Neural cell (in vitro differentiated cells): ENCODE results near the gene SLC7A14. TPM values are rescaled to one million over a fixed set of nuclear protein-coding genes. Genes with fewer than 3 reads are reported as not detected.

Source experiments
- H2AFZ ChIP-seq: fragments of 200-600, 300-800 bp; sonication (generic), shearing (Covaris generic); 2 replicates; pipeline ENCODE4 v1.6.0; 2014; ENCODE audit warnings: low read depth, mild to moderate bottlenecking, antibody characterized with exemption, low read length, moderate library complexity
- H3F3A ChIP-seq: fragments of 200-600 bp; shearing (Covaris generic); 2 replicates; pipeline ENCODE4 v1.6.1; 2016; ENCODE audit warnings: mild to moderate bottlenecking, moderate library complexity, mixed read lengths, antibody characterized with exemption, low read length; ENCODE audit not compliant: insufficient read depth, poor library complexity, severe bottlenecking
- H3K27ac ChIP-seq: fragments of 200-600, 300-800 bp; sonication (generic), shearing (Covaris generic); 2 replicates; pipeline ENCODE4 v1.5.1; 2014; ENCODE audit warnings: mild to moderate bottlenecking, low read length, moderate library complexity
- H3K27me3 ChIP-seq: fragments of 300-800, 200-600 bp; sonication (generic), shearing (Covaris generic); 2 replicates; pipeline ENCODE4 v1.6.0; 2014; ENCODE audit warnings: mild to moderate bottlenecking, low read depth, low read length, moderate library complexity; ENCODE audit not compliant: insufficient read depth
- H3K36me3 ChIP-seq: fragments of 300-800, 200-600 bp; sonication (generic), shearing (Covaris generic); 2 replicates; pipeline ENCODE4 v1.5.1; 2014; ENCODE audit warnings: mild to moderate bottlenecking, antibody characterized with exemption, low read length, moderate library complexity; ENCODE audit not compliant: insufficient read depth
- H3K4me2 ChIP-seq: fragments of 300-800, 200-600 bp; sonication (generic), shearing (Covaris generic); 2 replicates; pipeline ENCODE4 v1.6.0; 2014; ENCODE audit warnings: mild to moderate bottlenecking, low read length
- H3K4me3 ChIP-seq: fragments of 300-800, 200-600 bp; sonication (generic), shearing (Covaris generic); 2 replicates; pipeline ENCODE4 v1.5.1; 2014; ENCODE audit warnings: mild to moderate bottlenecking, low read length, moderate library complexity
- H3K79me2 ChIP-seq: fragments of 200-600 bp; shearing (Covaris generic); replicated peaks from 2 replicates; pipeline ENCODE4 v1.6.0; 2014; ENCODE audit warnings: mild to moderate bottlenecking, low read length, moderate library complexity; ENCODE audit not compliant: insufficient read depth
- H3K9ac ChIP-seq: fragments of 300-800, 200-600 bp; sonication (generic), shearing (Covaris generic); 2 replicates; pipeline ENCODE4 v1.6.1; 2016; ENCODE audit warnings: mild to moderate bottlenecking, low read length, mixed read lengths
- H3K9me2 ChIP-seq: fragments of 200-600 bp; shearing (Covaris generic); 2 replicates; pipeline ENCODE4 v1.6.1; 2016; ENCODE audit warnings: mild to moderate bottlenecking, low read length, mixed read lengths; ENCODE audit not compliant: insufficient read depth
- H3K9me3 ChIP-seq: fragments of 200-600, 300-800 bp; sonication (generic), shearing (Covaris generic); 2 replicates; pipeline ENCODE4 v1.6.1; 2016; ENCODE audit warnings: mild to moderate bottlenecking, mixed run types, low read length, moderate library complexity, mixed read lengths
- H4K20me1 ChIP-seq: fragments of 200-600 bp; shearing (Covaris generic); 2 replicates; pipeline ENCODE4 v1.6.1; 2016; ENCODE audit warnings: mild to moderate bottlenecking, mixed run types; ENCODE audit not compliant: insufficient read depth
- EP300 ChIP-seq: fragments of 450-650 bp; conservative IDR thresholded peaks from 2 replicates; pipeline ENCODE4 v1.6.1; 2014; ENCODE audit warnings: antibody characterized with exemption, mild to moderate bottlenecking, moderate library complexity; ENCODE audit not compliant: poor library complexity, severe bottlenecking
- EZH2 ChIP-seq: fragments of 200-600, 300-800 bp; shearing (Covaris generic), sonication (generic); IDR thresholded peaks from 2 replicates; pipeline ENCODE4 v1.6.1; 2014; ENCODE audit warnings: antibody characterized with exemption, low read length, borderline replicate concordance, mild to moderate bottlenecking; ENCODE audit not compliant: insufficient read depth, poor library complexity, severe bottlenecking
- MXI1 ChIP-seq: fragments of 450-650 bp; conservative IDR thresholded peaks from 2 replicates; pipeline ENCODE4 v1.6.1; 2014; ENCODE audit warnings: antibody characterized with exemption, mild to moderate bottlenecking; ENCODE audit not compliant: poor library complexity, severe bottlenecking
- POLR2AphosphoS5 ChIP-seq: IDR thresholded peaks from 2 replicates; pipeline ENCODE4 v1.6.1; 2012
- RAD21 ChIP-seq: fragments of 450-650 bp; conservative IDR thresholded peaks from 2 replicates; pipeline ENCODE4 v1.6.1; 2014; ENCODE audit warnings: antibody characterized with exemption, mild to moderate bottlenecking, moderate library complexity
- SMC3 ChIP-seq: fragments of 450-650 bp; conservative IDR thresholded peaks from 2 replicates; pipeline ENCODE4 v1.6.1; 2014; ENCODE audit warnings: antibody characterized with exemption, mild to moderate bottlenecking, moderate library complexity; ENCODE audit not compliant: poor library complexity
- TAF1 ChIP-seq: IDR thresholded peaks from 2 replicates; pipeline ENCODE4 v1.6.1; 2012; ENCODE audit warnings: low read depth
- polyA plus RNA-seq: library from polyadenylated mRNA; depleted of rRNA; stranded (reverse); fragments of >200 nt; gene quantifications from 2 replicates; pipeline ENCODE4 v1.2.3, GENCODE V29; 2014
- TF ChIP-seq, protein P1 (sequence below): IDR thresholded peaks from 2 replicates; pipeline ENCODE4 v1.6.1; 2012; ENCODE audit warnings: borderline replicate concordance
- TF ChIP-seq, protein P2 (sequence below): fragments of 450-650 bp; IDR thresholded peaks from 2 replicates; pipeline ENCODE4 v1.5.1; 2014; ENCODE audit warnings: antibody characterized with exemption, mild to moderate bottlenecking, moderate library complexity; ENCODE audit not compliant: poor library complexity, severe bottlenecking

SLC7A14 gene
- polyA plus RNA-seq, 1 donor from 2014 or later: 5.1 TPM

DNA sequence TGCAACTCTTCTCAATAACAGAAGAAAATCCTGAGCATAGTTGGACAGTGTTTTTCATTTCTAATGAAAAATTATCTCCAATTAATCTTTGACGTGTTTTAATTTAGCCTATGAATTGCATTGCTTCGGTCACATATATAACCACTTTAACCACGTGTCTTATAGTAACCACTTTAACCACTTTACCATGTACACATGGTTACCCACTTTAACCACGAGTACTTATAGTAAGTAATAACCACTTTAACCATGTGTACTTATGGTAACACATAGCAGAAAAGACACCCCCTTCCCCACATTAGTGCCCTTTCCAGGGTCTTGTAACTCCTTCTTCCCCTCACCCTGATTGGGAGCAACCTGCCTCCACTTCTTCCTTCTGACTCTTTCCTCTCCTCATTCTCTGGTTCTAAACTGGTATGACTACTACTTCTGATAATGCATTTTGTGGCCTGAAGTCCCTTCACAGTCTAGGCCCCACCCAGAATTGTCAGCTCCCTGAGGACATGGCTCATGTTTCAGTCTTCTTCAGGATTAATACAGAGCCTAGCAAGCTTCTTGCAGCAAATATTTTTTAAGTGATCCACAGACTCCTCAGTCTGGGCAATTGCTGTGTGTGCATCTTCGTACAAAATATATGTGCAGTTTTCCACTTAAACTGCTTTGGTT lies 25.0 kb downstream of the SLC7A14 start:
- Histone ChIP-seq H3K36me3 (no peaks in the 10 kb centered on the region), H2AFZ (no peak overlapping the region), H4K20me1 (no peaks in the 10 kb centered on the region), H3K27ac (no peak overlapping the region), H3F3A (no peaks in the 10 kb centered on the region), H3K4me2 (no peak overlapping the region), H3K4me3 (no peak overlapping the region), H3K79me2 (no peaks in the 10 kb centered on the region), H3K9ac (no peak overlapping the region), H3K9me3 (no peaks in the 10 kb centered on the region), H3K9me2 (no peaks in the 10 kb centered on the region), H3K27me3 (no peaks in the 10 kb centered on the region)
- TF ChIP-seq MXI1 (no peak), TAF1 (no peak), EP300 (no peak), SMC3 (no peak), POLR2AphosphoS5 (no peak), EZH2 (no peak), RAD21 (no peak)
- TF ChIP-seq, protein P1, sequence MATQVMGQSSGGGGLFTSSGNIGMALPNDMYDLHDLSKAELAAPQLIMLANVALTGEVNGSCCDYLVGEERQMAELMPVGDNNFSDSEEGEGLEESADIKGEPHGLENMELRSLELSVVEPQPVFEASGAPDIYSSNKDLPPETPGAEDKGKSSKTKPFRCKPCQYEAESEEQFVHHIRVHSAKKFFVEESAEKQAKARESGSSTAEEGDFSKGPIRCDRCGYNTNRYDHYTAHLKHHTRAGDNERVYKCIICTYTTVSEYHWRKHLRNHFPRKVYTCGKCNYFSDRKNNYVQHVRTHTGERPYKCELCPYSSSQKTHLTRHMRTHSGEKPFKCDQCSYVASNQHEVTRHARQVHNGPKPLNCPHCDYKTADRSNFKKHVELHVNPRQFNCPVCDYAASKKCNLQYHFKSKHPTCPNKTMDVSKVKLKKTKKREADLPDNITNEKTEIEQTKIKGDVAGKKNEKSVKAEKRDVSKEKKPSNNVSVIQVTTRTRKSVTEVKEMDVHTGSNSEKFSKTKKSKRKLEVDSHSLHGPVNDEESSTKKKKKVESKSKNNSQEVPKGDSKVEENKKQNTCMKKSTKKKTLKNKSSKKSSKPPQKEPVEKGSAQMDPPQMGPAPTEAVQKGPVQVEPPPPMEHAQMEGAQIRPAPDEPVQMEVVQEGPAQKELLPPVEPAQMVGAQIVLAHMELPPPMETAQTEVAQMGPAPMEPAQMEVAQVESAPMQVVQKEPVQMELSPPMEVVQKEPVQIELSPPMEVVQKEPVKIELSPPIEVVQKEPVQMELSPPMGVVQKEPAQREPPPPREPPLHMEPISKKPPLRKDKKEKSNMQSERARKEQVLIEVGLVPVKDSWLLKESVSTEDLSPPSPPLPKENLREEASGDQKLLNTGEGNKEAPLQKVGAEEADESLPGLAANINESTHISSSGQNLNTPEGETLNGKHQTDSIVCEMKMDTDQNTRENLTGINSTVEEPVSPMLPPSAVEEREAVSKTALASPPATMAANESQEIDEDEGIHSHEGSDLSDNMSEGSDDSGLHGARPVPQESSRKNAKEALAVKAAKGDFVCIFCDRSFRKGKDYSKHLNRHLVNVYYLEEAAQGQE: no peak
- TF ChIP-seq, protein P2, sequence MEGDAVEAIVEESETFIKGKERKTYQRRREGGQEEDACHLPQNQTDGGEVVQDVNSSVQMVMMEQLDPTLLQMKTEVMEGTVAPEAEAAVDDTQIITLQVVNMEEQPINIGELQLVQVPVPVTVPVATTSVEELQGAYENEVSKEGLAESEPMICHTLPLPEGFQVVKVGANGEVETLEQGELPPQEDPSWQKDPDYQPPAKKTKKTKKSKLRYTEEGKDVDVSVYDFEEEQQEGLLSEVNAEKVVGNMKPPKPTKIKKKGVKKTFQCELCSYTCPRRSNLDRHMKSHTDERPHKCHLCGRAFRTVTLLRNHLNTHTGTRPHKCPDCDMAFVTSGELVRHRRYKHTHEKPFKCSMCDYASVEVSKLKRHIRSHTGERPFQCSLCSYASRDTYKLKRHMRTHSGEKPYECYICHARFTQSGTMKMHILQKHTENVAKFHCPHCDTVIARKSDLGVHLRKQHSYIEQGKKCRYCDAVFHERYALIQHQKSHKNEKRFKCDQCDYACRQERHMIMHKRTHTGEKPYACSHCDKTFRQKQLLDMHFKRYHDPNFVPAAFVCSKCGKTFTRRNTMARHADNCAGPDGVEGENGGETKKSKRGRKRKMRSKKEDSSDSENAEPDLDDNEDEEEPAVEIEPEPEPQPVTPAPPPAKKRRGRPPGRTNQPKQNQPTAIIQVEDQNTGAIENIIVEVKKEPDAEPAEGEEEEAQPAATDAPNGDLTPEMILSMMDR: no peak

DNA sequence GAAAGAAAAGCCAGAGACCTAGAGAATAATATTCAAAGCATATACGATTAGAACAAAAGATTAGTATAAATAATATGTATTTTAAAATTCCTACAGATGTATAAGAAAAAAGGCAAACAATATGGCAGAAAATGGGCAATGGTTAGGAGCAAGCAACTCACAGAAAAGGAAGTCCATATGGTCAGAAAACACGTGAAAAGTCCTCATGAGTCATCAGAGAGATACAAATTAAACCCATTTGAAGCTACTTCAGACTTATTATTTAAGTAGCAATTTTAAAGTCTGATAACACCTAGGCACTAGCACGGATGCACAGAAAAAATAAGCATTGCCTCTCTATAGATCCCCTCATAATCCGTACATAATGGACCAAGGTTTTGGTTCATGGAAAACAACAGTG lies 25.6 kb downstream of the SLC7A14 start:
- Histone ChIP-seq H3K36me3 (no peaks in the 10 kb centered on the region), H3K27me3 (no peaks in the 10 kb centered on the region)
- TF ChIP-seq TAF1 (no peak), RAD21 (no peak), SMC3 (no peak), MXI1 (no peak), EP300 (no peak), EZH2 (no peak)
- TF ChIP-seq, protein P2: no peak

More for the DNA sequence above, 25.6 kb downstream of the SLC7A14 start:
- Histone ChIP-seq H3K9ac (no peak overlapping the region), H3K4me2 (no peak overlapping the region), H3F3A (no peaks in the 10 kb centered on the region), H3K4me3 (no peak overlapping the region), H3K79me2 (no peaks in the 10 kb centered on the region), H3K9me2 (no peaks in the 10 kb centered on the region), H3K9me3 (no peaks in the 10 kb centered on the region), H4K20me1 (no peaks in the 10 kb centered on the region), H3K27ac (no peak overlapping the region), H2AFZ (no peak overlapping the region)
